WTC11 (cell line): Measurements from ENCODE around the gene IRX2.

Source experiments
- CTCF ChIP-seq: fragments of 200-600 bp; IDR thresholded peaks from 2 replicates; pipeline ENCODE4 v1.8.0; 2022; ENCODE audit warnings: antibody characterized with exemption
- NFE2L1 ChIP-seq: sonication (generic); formaldehyde crosslinking; IDR thresholded peaks from 2 replicates; pipeline ENCODE4 v1.8.1; 2023; ENCODE audit warnings: missing genetic modification reagents
- ZNF671 ChIP-seq: fragments of 250-450 bp; sonication (Bioruptor Pico); IDR thresholded peaks from 2 replicates; pipeline ENCODE4 v1.8.0; 2021; ENCODE audit warnings: mild to moderate bottlenecking
- TF ChIP-seq, protein P1 (sequence below): sonication (generic); formaldehyde crosslinking; IDR thresholded peaks from 2 replicates; pipeline ENCODE4 v1.8.1; 2023; ENCODE audit warnings: mild to moderate bottlenecking, missing genetic modification reagents

GRCh38 chr5:2759696-2760461 lies 8.4 kb upstream of the IRX2 start:
- no peak for TF ChIP-seq NFE2L1
- TF ChIP-seq, protein P1, sequence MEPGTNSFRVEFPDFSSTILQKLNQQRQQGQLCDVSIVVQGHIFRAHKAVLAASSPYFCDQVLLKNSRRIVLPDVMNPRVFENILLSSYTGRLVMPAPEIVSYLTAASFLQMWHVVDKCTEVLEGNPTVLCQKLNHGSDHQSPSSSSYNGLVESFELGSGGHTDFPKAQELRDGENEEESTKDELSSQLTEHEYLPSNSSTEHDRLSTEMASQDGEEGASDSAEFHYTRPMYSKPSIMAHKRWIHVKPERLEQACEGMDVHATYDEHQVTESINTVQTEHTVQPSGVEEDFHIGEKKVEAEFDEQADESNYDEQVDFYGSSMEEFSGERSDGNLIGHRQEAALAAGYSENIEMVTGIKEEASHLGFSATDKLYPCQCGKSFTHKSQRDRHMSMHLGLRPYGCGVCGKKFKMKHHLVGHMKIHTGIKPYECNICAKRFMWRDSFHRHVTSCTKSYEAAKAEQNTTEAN (CRISPR knock-in tag), result no peak
- no peak for TF ChIP-seq CTCF
- no peak for TF ChIP-seq ZNF671 (CRISPR knock-in tag)
